H9 (cell line): ENCODE data around the gene DFFB. TPM values are rescaled to one million over a fixed set of nuclear protein-coding genes. Genes with fewer than 3 reads are reported as not detected.

ENCODE experiments used
- DNase-seq: peaks from one replicate; pipeline ENCODE4 v3.0.0-alpha.2; 2017
- H2AFZ ChIP-seq: one replicate; pipeline ENCODE4 v1.6.1; 2013; ENCODE audit warnings: mild to moderate bottlenecking, low read length, control low read depth, moderate library complexity
- H2AK5ac ChIP-seq: 2 replicates; pipeline ENCODE4 v1.6.1; 2013; ENCODE audit warnings: low read length, control low read depth, mixed read lengths; ENCODE audit not compliant: insufficient read length
- H2BK120ac ChIP-seq: one replicate; pipeline ENCODE4 v1.6.1; 2013; ENCODE audit warnings: low read depth, mild to moderate bottlenecking, low read length, control low read depth, inconsistent platforms; ENCODE audit not compliant: poor library complexity, severe bottlenecking
- H2BK12ac ChIP-seq: 2 replicates; pipeline ENCODE4 v1.6.1; 2013; ENCODE audit warnings: low read length, control low read depth, mixed read lengths, low read depth; ENCODE audit not compliant: insufficient read length
- H2BK15ac ChIP-seq: 2 replicates; pipeline ENCODE4 v1.6.1; 2013; ENCODE audit warnings: low read depth, low read length, control low read depth
- H2BK20ac ChIP-seq: one replicate; pipeline ENCODE4 v1.6.1; 2013; ENCODE audit warnings: low read depth, mild to moderate bottlenecking, low read length, control low read depth, inconsistent platforms; ENCODE audit not compliant: poor library complexity, severe bottlenecking
- H2BK5ac ChIP-seq: 2 replicates; pipeline ENCODE4 v1.6.1; 2013; ENCODE audit warnings: low read length, control low read depth, mixed read lengths; ENCODE audit not compliant: insufficient read length
- H3K14ac ChIP-seq: 2 replicates; pipeline ENCODE4 v1.6.1; 2013; ENCODE audit warnings: low read length, control low read depth; ENCODE audit not compliant: insufficient read depth
- H3K18ac ChIP-seq: 2 replicates; pipeline ENCODE4 v1.6.1; 2013; ENCODE audit warnings: low read depth, mild to moderate bottlenecking, mixed read lengths, low read length, control low read depth; ENCODE audit not compliant: insufficient read length
- H3K23ac ChIP-seq: 2 replicates; pipeline ENCODE4 v1.6.1; 2013; ENCODE audit warnings: low read length, control low read depth, mixed read lengths, low read depth; ENCODE audit not compliant: insufficient read length
- H3K23me2 ChIP-seq: 2 replicates; pipeline ENCODE4 v1.6.1; 2013; ENCODE audit warnings: low read depth, mild to moderate bottlenecking, mixed read lengths, low read length, control low read depth; ENCODE audit not compliant: insufficient read length, poor library complexity, severe bottlenecking
- H3K27ac ChIP-seq: 2 replicates; pipeline ENCODE4 v1.5.1; 2013; ENCODE audit warnings: low read length, control low read depth, mixed read lengths, low read depth; ENCODE audit not compliant: insufficient read length
- H3K27me3 ChIP-seq: 2 replicates; pipeline ENCODE4 v1.6.1; 2013; ENCODE audit warnings: low read length, control low read depth, inconsistent platforms; ENCODE audit not compliant: insufficient read depth
- H3K4ac ChIP-seq: 2 replicates; pipeline ENCODE4 v1.6.1; 2013; ENCODE audit warnings: low read depth, mild to moderate bottlenecking, control low read depth, inconsistent platforms, low read length, moderate library complexity
- H3K4me1 ChIP-seq: 2 replicates; pipeline ENCODE4 v1.6.1; 2013; ENCODE audit warnings: low read length, control low read depth, inconsistent platforms; ENCODE audit not compliant: insufficient read depth
- H3K4me2 ChIP-seq: 2 replicates; pipeline ENCODE4 v1.6.1; 2013; ENCODE audit warnings: low read length, control low read depth, mixed read lengths; ENCODE audit not compliant: insufficient read length, insufficient read depth
- H3K56ac ChIP-seq: 2 replicates; pipeline ENCODE4 v1.6.1; 2013; ENCODE audit warnings: low read depth, mild to moderate bottlenecking, mixed read lengths, low read length, control low read depth; ENCODE audit not compliant: insufficient read length
- H3K79me1 ChIP-seq: 2 replicates; pipeline ENCODE4 v1.6.1; 2013; ENCODE audit warnings: low read depth, mild to moderate bottlenecking, moderate library complexity, low read length, control low read depth, inconsistent platforms; ENCODE audit not compliant: insufficient read depth, poor library complexity, severe bottlenecking
- H3K79me2 ChIP-seq: 2 replicates; pipeline ENCODE4 v1.6.1; 2013; ENCODE audit warnings: low read length, control low read depth, inconsistent platforms; ENCODE audit not compliant: insufficient read depth
- H3K9ac ChIP-seq: 2 replicates; pipeline ENCODE4 v1.6.1; 2013; ENCODE audit warnings: low read length, control low read depth, mixed read lengths; ENCODE audit not compliant: insufficient read length; ENCODE audit errors: extremely low read depth
- H3K9me3 ChIP-seq: one replicate; pipeline ENCODE4 v1.6.1; 2013; ENCODE audit warnings: low read depth, low read length, inconsistent platforms; ENCODE audit not compliant: control insufficient read depth
- H3T11ph ChIP-seq: one replicate; pipeline ENCODE4 v1.6.1; 2013; ENCODE audit warnings: mild to moderate bottlenecking, low read length, control low read depth, inconsistent platforms
- H4K20me1 ChIP-seq: one replicate; pipeline ENCODE4 v1.6.1; 2013; ENCODE audit not compliant: control insufficient read depth, insufficient read length, insufficient read depth
- H4K5ac ChIP-seq: 2 replicates; pipeline ENCODE4 v1.6.1; 2013; ENCODE audit warnings: low read depth, mild to moderate bottlenecking, mixed read lengths, low read length, control low read depth; ENCODE audit not compliant: insufficient read length
- H4K8ac ChIP-seq: replicated peaks from 2 replicates; pipeline ENCODE4 v1.6.1; 2013; ENCODE audit warnings: low read length, control low read depth, mixed read lengths, low read depth; ENCODE audit not compliant: insufficient read length
- H4K91ac ChIP-seq: 2 replicates; pipeline ENCODE4 v1.6.1; 2013; ENCODE audit warnings: low read depth, mild to moderate bottlenecking, moderate library complexity, mixed read lengths, low read length, control low read depth; ENCODE audit not compliant: insufficient read length
- H3K27ac Mint-ChIP-seq, 3 experiments: 2 replicates in 2 of 3; 3 replicates in 1 of 3; pipeline ENCODE4 v1.8.0; 2020 to 2021; ENCODE audit warnings: mixed read lengths in 3 of 3, mild to moderate bottlenecking in 1 of 3, moderate library complexity in 1 of 3
- H3K27me3 Mint-ChIP-seq: 2 replicates; pipeline ENCODE4 v1.8.0; 2021; ENCODE audit warnings: low read depth, mild to moderate bottlenecking, moderate library complexity, mixed read lengths
- H3K36me3 Mint-ChIP-seq, 3 experiments: 2 replicates in 2 of 3; 3 replicates in 1 of 3; pipeline ENCODE4 v1.8.0; 2020 to 2021; ENCODE audit warnings: low read depth in 3 of 3, mixed read lengths in 3 of 3; ENCODE audit not compliant: insufficient read depth in 1 of 3
- H3K4me1 Mint-ChIP-seq, 2 experiments: 2 replicates each; pipeline ENCODE4 v1.8.0; 2020; ENCODE audit warnings: mixed read lengths in 2 of 2
- H3K4me3 Mint-ChIP-seq, 2 experiments: 2 replicates in 1 of 2; 3 replicates in 1 of 2; pipeline ENCODE4 v1.8.0; 2020 to 2021; ENCODE audit warnings: mild to moderate bottlenecking in 2 of 2, mixed read lengths in 2 of 2, moderate library complexity in 1 of 2
- H3K9me3 Mint-ChIP-seq, 2 experiments: 2 replicates in 1 of 2; 3 replicates in 1 of 2; pipeline ENCODE4 v1.8.0; 2020; ENCODE audit warnings: mild to moderate bottlenecking in 2 of 2, mixed read lengths in 2 of 2, moderate library complexity in 1 of 2
- CTCF ChIP-seq: fragments of 200-600 bp; sonication (generic); conservative IDR thresholded peaks from 3 replicates; pipeline ENCODE4 v1.8.0; 2021; ENCODE audit warnings: antibody characterized with exemption, mild to moderate bottlenecking
- WGBS: extraction: QIAGEN DNeasy Blood & Tissue Kit; methylation state at CpG from one replicate; pipeline ENCODE4 v1.1.7; 2013; ENCODE audit warnings: missing lambda C conversion rate, low lambda C conversion rate, mixed read lengths; ENCODE audit not compliant: insufficient read length; ENCODE audit errors: extremely low coverage; 5-methylcytosine and 5-hydroxymethylcytosine counted together
- total RNA-seq: library from RNA; stranded (reverse); gene quantifications from 2 replicates; pipeline ENCODE4 v1.2.1, GENCODE V29; 2021

Gene DFFB
- total RNA-seq, 1 experiment from 2014 or later: 9.7 TPM

- Histone ChIP-seq H3K9me3 (no peaks in the 10 kb centered on the region), H3K9ac (no peak overlapping the region), H3K56ac (no peak overlapping the region), H3K14ac (no peak overlapping the region), H2BK5ac (no peak overlapping the region), H3K4me1 (no peaks in the 10 kb centered on the region), H3K27me3 (no peaks in the 10 kb centered on the region), H3K4ac (no peak overlapping the region), H2BK15ac (no peak overlapping the region), H4K20me1 (no peaks in the 10 kb centered on the region), H2BK20ac (no peak overlapping the region), H4K91ac (no peak overlapping the region), H3K23ac (no peak overlapping the region), H3K79me2 (no peaks in the 10 kb centered on the region), H3K23me2 (no peaks in the 10 kb centered on the region), H2BK120ac (no peak overlapping the region), H4K8ac (no peak overlapping the region), H2AFZ (no peak overlapping the region), H2BK12ac (no peak overlapping the region), H3K4me2 (no peak overlapping the region), H3K27ac (no peak overlapping the region), H3T11ph (no peak overlapping the region), H3K18ac (no peak overlapping the region), H3K79me1 (no peaks in the 10 kb centered on the region), H2AK5ac (no peak overlapping the region), H4K5ac (no peak overlapping the region)
- no CpG with 5 or more reads among the region's 6 CpGs for WGBS
- Mint-ChIP-seq H3K36me3 (peaks cover 8 to 39% (median 38%) of the 10 kb centered on the region in 3 experiments), H3K27me3 (no peaks in the 10 kb centered on the region), H3K4me1 (no peaks in the 10 kb centered on the region), H3K4me3 (no peak overlapping the region), H3K9me3 (no peaks in the 10 kb centered on the region), H3K27ac (no peak overlapping the region)
- TF ChIP-seq CTCF: no peak
- no peak for DNase-seq
Measured at GRCh38 chr1:3847081-3847480, 10.2 kb upstream of the DFFB start.
